Cortex of kidney (tissue), 1 donor: ENCODE measurements around the gene ABCC3.

ENCODE experiments used
- DNase-seq: peaks from one replicate; lab custom pipeline; 2025; lab: John Stamatoyannopoulos, UW

The ABCC3 gene

GRCh38 chr17:50607522-50608175 is 27.0 kb upstream of the ABCC3 start:
- no peak for DNase-seq

GRCh38 chr17:50608700-50609379 is 25.8 kb upstream of the ABCC3 start:
- DNase-seq = no peak

- DNase-seq = no peak
These were observed 25.2 kb upstream of the ABCC3 start for GRCh38 chr17:50609380-50610074.

DNA sequence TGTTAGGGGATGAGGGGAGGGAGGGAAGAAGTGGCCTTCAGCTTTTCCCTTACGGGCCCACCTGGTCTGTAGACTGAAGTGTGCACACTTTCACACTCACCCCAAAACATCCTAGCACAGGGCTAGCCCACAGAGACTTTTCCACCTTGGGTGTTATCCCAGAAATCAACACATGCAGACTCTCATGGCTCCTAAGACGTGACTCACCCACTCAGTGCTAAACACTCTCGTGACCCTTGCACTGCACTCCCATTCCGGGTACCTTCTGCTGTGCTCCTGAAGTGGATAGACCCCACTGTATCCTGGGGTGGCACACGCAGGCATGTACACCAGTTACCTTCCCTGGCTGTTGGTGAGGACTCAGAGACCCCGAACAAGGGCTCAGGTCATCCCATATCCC is 23.0 kb upstream of the ABCC3 start:
- no peak for DNase-seq

GRCh38 chr17:50612281-50612680 is 22.4 kb upstream of the ABCC3 start:
- DNase-seq = no peak

- DNase-seq = no peak
These were observed 21.4 kb upstream of the ABCC3 start for GRCh38 chr17:50613007-50613992.

DNA sequence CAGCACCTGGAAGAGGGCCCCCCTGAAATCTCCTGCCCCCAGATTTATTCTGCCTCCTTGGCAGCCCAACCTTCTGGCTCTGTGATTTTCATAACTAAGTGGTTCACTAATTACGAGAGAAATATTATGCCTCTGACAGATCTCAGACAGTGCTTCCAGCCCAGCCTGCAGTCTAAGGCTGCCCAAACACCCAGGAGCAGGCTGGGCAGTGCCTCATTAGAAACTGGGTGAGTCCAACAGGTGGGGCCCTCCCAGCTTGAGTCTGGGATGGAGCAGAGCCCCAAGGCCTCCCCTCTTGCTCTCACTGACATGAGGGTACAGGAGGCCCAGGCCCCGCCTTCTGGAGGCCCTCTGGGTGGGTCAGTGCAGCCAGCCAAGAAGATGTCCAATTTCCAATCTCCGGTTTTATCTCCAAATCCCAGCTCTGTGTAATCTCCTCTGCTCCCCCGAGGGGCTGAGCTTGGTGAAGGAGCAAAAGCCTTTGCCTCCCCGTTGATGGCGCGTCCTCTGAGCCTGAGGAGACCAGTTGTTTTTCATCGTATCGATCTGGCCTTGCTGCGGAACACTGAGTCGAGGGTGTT is 20.1 kb upstream of the ABCC3 start:
- no peak for DNase-seq

DNA sequence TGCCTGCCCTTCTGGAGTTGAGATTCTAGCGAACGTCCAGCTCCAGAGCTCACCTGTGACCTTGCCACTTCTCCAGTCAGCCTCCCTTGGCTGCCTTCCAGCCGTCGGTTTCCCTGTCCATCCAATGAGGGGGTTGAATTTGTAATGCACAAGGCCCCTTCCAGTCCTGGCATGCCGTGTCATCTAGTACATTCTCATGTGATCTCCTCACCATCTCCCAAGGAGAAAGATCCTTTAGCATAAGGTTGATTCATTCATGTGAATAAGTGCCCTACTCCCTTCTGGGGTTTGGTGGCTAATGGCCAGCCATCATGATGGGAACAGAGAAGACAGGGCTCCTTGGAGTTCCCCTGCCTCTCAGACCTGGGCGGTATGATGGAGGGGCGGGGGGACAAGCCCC is 18.9 kb upstream of the ABCC3 start:
- DNase-seq = no peak

DNA sequence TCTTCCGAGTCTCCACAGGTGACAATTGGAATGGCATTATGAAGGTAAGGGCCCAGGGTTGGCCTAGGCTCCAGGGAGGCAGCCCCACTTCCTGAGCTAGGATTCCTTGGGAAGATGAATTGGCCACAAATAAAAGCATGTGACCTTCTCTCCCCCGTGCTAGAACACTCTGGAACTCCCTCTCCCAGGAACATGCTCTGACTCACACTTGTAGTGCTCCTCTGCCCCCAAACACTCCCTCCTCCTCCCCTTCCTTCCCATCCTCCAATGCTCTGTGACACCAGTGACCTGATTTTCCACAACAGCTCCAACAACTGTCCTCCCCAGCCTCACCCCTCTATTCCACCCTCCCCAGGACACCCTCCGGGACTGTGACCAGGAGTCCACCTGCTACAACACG is 16.4 kb upstream of the ABCC3 start:
- no peak for DNase-seq

GRCh38 chr17:50618941-50619340 is 15.7 kb upstream of the ABCC3 start:
- DNase-seq = no peak

- no peak for DNase-seq
These were observed 15.2 kb upstream of the ABCC3 start for GRCh38 chr17:50619489-50619888.

GRCh38 chr17:50620237-50620636 is 14.4 kb upstream of the ABCC3 start:
- no peak for DNase-seq

GRCh38 chr17:50620858-50621257 is 13.8 kb upstream of the ABCC3 start:
- no peak for DNase-seq

GRCh38 chr17:50621574-50622031 is 13.1 kb upstream of the ABCC3 start:
- no peak for DNase-seq

DNA sequence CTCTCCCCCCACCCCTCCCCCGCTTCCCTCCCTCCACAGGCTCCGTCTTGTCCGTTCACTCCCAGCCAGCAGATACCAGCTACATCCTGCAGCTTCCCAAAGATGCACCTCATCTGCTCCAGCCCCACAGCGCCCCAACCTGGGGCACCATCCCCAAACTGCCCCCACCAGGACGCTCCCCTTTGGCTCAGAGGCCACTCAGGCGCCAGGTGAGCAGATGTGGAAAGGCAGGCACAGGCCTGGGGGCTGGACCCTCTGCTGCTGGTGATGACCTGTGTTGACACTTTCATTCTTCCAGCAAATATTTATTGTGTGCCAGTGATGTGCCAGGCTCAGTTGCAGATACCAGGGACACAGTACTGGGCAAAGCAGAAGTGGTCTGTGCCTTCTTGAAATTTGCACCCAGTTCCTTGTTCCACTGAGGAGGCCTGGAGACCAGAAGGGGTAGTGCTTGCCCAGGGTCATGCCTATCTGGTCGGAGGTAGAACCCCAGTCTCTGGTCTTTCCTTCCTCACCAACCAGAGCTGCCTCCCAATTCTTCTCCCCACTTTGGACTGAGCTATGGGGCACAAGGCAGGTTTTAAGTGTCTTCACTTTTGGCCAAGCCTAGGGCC is 10.3 kb upstream of the ABCC3 start:
- no peak for DNase-seq

DNA sequence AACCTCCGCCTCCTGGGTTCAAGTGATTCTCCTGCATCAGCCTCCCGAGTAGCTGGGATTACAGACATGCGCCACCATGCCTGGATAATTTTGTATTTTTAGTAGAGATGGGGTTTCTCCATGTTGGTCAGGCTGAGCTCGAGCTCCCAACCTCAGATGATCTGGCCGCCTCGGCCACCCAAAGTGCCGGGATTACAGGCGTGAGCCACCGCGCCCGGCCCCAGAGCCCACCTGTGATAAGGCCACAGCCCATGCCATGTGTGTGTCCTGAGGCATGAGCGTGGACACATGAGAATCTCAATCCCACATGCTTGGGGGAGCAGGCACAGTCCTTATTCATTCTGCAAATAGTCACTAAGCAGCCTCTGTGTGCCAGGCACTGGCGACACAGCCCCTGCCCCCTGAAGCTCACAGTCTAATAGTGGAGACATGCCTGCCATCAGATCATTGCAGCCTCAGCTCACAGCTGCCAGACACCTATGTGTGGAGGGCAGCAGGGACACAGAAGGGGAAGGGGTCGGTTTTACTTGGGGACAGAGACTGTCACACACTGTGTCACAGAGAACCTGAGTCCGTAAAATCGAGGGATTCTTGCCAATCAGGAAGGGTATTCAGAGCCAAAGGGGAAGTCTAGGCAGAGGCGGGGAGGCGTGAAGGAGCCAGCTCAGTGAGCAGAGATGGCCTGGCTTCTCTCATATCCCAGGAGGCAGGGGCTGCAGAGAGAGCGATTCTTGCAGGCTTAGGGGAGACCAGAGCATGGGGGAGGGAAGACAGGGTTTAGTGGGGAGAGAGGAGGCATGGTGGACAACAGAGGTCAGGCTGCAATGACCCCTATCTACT is 9.4 kb upstream of the ABCC3 start:
- DNase-seq = no peak

DNA sequence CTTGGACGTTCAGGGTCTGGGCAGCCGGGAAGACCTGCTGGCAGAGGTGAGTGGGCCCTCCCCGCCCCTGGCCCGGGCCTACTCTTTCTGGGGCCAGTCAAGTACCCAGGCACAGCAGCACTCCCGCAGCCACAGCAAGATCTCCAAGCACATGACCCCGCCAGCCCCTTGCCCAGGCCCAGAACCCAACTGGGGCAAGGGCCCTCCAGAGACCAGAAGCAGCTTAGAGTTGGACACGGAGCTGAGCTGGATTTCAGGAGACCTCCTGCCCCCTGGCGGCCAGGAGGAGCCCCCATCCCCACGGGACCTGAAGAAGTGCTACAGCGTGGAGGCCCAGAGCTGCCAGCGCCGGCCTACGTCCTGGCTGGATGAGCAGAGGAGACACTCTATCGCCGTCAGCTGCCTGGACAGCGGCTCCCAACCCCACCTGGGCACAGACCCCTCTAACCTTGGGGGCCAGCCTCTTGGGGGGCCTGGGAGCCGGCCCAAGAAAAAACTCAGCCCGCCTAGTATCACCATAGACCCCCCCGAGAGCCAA is 8.6 kb upstream of the ABCC3 start:
- DNase-seq = no peak

DNA sequence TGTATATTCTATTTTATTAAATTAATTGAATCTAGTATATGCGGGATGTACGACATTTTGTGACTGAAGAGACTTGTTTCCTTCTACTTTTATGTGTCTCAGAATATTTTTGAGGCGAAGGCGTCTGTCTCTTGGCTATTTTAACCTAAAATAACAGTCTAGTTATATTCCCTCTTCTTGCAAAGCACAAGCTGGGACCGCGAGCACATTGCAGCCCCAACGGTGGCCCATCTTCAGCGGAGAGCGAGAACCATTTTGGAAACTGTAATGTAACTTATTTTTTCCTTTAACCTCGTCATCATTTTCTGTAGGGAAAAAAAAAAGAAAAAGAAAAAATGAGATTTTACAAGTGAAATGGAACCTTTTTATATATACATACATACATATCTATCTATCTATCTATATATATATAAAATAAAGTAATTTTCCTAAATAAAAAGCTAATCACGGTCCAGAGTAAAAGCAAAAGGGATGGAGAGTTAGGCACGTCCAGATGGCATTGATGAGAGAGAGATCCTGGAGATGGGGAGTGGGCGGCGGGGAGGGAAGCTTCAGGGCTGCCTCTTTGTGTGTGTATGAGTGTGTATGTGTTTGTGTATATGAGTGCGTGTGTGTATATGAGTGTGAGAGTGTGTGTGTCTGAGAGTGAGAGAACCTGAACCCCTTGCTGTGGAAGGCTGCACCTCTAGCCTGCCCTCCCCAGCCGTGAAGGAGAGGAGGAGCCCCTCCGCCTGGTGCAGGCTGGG is 7.5 kb upstream of the ABCC3 start:
- no peak for DNase-seq
